Peyer's patch (tissue), 4 donors: ENCODE data around the gene PLN. TPM values are rescaled to one million over a fixed set of nuclear protein-coding genes. Genes with fewer than 3 reads are reported as not detected.

ENCODE experiments used
- DNase-seq, 3 donors: peaks; one replicate each; pipeline ENCODE4 v3.0.0-alpha.2; 2017 to 2019
- H3K27ac ChIP-seq, 4 donors: fragments of 200-600 bp; sonication (generic); one replicate each; pipeline ENCODE4 v1.5.1; 2016 to 2019
- H3K27me3 ChIP-seq, 2 donors: fragments of 200-600 bp; sonication (generic); one replicate each; pipeline ENCODE4 v1.5.1; 2019
- H3K36me3 ChIP-seq, 3 donors: fragments of 200-600 bp; sonication (generic); one replicate each; pipeline ENCODE4 v1.5.1; 2016 to 2019
- H3K4me1 ChIP-seq, 4 donors: fragments of 200-600 bp; sonication (generic); one replicate each; pipeline ENCODE4 v1.5.1; 2016 to 2019
- H3K4me3 ChIP-seq, 4 donors: fragments of 200-600 bp; sonication (generic); 1 replicate in 3 of 4; 2 replicates in 1 of 4; pipeline ENCODE4 v1.5.1; 2016 to 2019; ENCODE audit warnings: mild to moderate bottlenecking in 1 of 4
- H3K9me3 ChIP-seq, 4 donors: fragments of 200-600 bp; sonication (generic); one replicate each; pipeline ENCODE4 v1.5.1; 2016 to 2019; ENCODE audit warnings: mild to moderate bottlenecking in 1 of 4
- CTCF ChIP-seq, 6 experiments: fragments of 450-650 bp in 4 of 6; fragments of 200-600 bp in 2 of 6; sonication (generic) in 1 of 6; IDR thresholded peaks; one replicate each; pipeline ENCODE4 v1.5.1; 2017 to 2019; ENCODE audit warnings: antibody characterized with exemption in 6 of 6, mild to moderate bottlenecking in 3 of 6, moderate library complexity in 1 of 6
- POLR2A ChIP-seq, 2 donors: fragments of 450-650 bp; IDR thresholded peaks; one replicate each; pipeline ENCODE4 v1.5.1; 2017; ENCODE audit warnings: antibody characterized with exemption in 2 of 2, mild to moderate bottlenecking in 2 of 2, moderate library complexity in 2 of 2
- total RNA-seq, 4 donors: library from RNA; depleted of rRNA; stranded (reverse); fragments of >200 nt; gene quantifications; one replicate each; pipeline ENCODE4 v1.1.0, GENCODE V29; 2016

Gene PLN
- total RNA-seq, 4 donors from 2014 or later, result 6.1 to 28.9 (median 12.2) TPM

GRCh38 chr6:118586746-118587485 is 38.8 kb downstream of the PLN start:
- Histone ChIP-seq H3K27ac (no peak overlapping the region), H3K27me3 (no peaks in the 10 kb centered on the region), H3K36me3 (no peaks in the 10 kb centered on the region), H3K4me3 (no peak overlapping the region), H3K9me3 (no peaks in the 10 kb centered on the region), H3K4me1 (no peaks in the 10 kb centered on the region)
- TF ChIP-seq POLR2A (IDR thresholded peaks at IDR 0.05), result no peak
- no peak for TF ChIP-seq CTCF (IDR thresholded peaks at IDR 0.05)
- DNase-seq, result no peak

DNA sequence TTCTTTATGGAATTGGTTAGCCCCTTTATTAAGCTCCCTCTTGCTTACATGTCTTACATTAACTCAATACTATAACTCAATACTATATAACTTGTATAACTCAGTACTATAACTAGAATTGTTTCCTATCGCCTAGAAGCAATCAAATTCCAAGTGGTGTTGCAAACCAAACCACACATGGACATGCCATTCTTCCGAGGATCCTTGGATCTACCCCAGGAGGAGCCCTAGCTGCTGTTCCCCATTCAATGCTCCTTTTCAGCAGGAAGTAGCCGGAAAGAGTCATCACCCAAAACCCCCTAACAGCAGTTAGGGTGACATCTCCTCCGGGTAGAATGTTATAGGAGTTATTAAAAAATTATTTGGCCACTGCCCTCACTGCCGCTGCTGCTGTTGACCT is 40.5 kb downstream of the PLN start:
- DNase-seq, result no peak
- Histone ChIP-seq H3K27ac (no peak overlapping the region), H3K9me3 (no peaks in the 10 kb centered on the region), H3K4me1 (no peaks in the 10 kb centered on the region), H3K36me3 (no peaks in the 10 kb centered on the region), H3K4me3 (no peak overlapping the region), H3K27me3 (no peaks in the 10 kb centered on the region)
- TF ChIP-seq CTCF (IDR thresholded peaks at IDR 0.05), result no peak
- TF ChIP-seq POLR2A (IDR thresholded peaks at IDR 0.05), result no peak

GRCh38 chr6:118589186-118589585 is 41.1 kb downstream of the PLN start:
- H3K27me3 ChIP-seq, result no peaks in the 10 kb centered on the region
- no peaks in the 10 kb centered on the region for H3K9me3 ChIP-seq
- no peak overlapping the region for H3K4me3 ChIP-seq
- TF ChIP-seq POLR2A (IDR thresholded peaks at IDR 0.05) (no peak), CTCF (IDR thresholded peaks at IDR 0.05) (no peak)
- no peaks in the 10 kb centered on the region for H3K36me3 ChIP-seq
- H3K4me1 ChIP-seq, result no peaks in the 10 kb centered on the region
- no peak overlapping the region for H3K27ac ChIP-seq
- no peak for DNase-seq

- no peaks in the 10 kb centered on the region for H3K9me3 ChIP-seq
- no peaks in the 10 kb centered on the region for H3K4me1 ChIP-seq
- H3K4me3 ChIP-seq, result no peak overlapping the region
- no peak for TF ChIP-seq CTCF (IDR thresholded peaks at IDR 0.05)
- no peak for TF ChIP-seq POLR2A (IDR thresholded peaks at IDR 0.05)
- H3K27me3 ChIP-seq, result no peaks in the 10 kb centered on the region
- no peaks in the 10 kb centered on the region for H3K36me3 ChIP-seq
- no peak overlapping the region for H3K27ac ChIP-seq
- no peak for DNase-seq
Measured at GRCh38 chr6:118589649-118590365, 41.7 kb downstream of the PLN start.

DNA sequence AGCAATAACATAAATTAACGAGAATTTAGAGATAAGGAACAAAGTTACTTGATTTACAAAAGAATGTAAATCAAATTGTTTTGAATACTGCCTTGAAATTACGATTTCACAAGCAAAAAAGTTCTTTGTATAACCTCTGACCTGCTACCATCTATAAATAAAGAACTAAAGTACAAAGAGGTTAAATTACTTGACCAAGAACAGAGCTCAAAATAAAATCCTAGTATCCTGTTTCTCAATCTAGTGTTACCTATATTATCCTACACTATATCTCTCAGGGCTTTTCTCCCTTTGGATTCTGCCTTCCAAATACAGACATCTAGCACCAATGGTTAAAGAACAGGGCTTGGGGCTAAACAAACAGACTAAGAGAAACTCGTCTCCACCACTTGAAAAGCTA is 43.8 kb downstream of the PLN start:
- no peaks in the 10 kb centered on the region for H3K27me3 ChIP-seq
- DNase-seq, result no peak
- H3K9me3 ChIP-seq, result no peaks in the 10 kb centered on the region
- no peaks in the 10 kb centered on the region for H3K4me1 ChIP-seq
- no peak for TF ChIP-seq POLR2A (IDR thresholded peaks at IDR 0.05)
- TF ChIP-seq CTCF (IDR thresholded peaks at IDR 0.05), result no peak
- no peak overlapping the region for H3K27ac ChIP-seq
- H3K36me3 ChIP-seq, result no peaks in the 10 kb centered on the region
- H3K4me3 ChIP-seq, result no peak overlapping the region
